Activated naive CD4-positive, alpha-beta T cell treated with anti-CD3 and anti-CD28 coated beads, Interleukin-2, amount 10 ng/mL, durations not matched to agents 7 days and 5 days (primary cell): ENCODE measurements around the gene ZNF277.

Source experiments
- CTCF ChIA-PET: fragments of 350-600 bp; sonication (Branson Sonifier 250); formaldehyde crosslinking; loops from one replicate; lab custom pipeline; 2021; ENCODE audit warnings: antibody characterized with exemption; lab: Charles Lee
- DNase-seq: peaks from one replicate; pipeline ENCODE4 v3.0.0-alpha.2; 2020
- H3K27ac Mint-ChIP-seq: one replicate; pipeline ENCODE4 v1.8.0; 2021; ENCODE audit warnings: mild to moderate bottlenecking, moderate library complexity, mixed read lengths
- H3K27me3 Mint-ChIP-seq: one replicate; pipeline ENCODE4 v1.8.0; 2021; ENCODE audit warnings: mild to moderate bottlenecking, mixed read lengths
- H3K36me3 Mint-ChIP-seq: one replicate; pipeline ENCODE4 v1.8.0; 2021; ENCODE audit warnings: mixed read lengths
- H3K4me1 Mint-ChIP-seq: one replicate; pipeline ENCODE4 v1.8.0; 2021; ENCODE audit warnings: mixed read lengths
- H3K4me3 Mint-ChIP-seq: one replicate; pipeline ENCODE4 v1.8.0; 2021; ENCODE audit warnings: mild to moderate bottlenecking, moderate library complexity, mixed read lengths
- H3K9me3 Mint-ChIP-seq: one replicate; pipeline ENCODE4 v1.8.0; 2021; ENCODE audit warnings: mixed read lengths

ZNF277 gene

DNA sequence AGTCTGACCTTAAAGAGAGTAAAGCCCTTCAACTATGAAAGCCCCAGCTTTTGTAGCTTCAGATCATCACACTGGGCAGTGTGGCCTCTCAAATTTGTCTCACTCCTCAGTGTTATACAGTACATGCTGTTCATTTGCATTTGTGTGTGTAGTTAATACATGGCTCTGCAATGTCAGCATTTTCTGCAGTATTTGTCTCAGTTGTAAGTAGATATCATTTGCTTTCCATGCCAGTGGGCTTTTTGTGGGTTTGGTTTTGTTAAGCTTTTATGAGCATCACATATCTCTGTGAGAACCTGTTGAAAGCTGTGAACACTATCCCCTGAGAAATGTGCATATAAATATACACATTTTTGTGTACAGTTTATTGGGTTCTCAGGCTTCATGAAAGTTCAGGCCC, 57.0 kb downstream of the ZNF277 start:
- Mint-ChIP-seq H3K36me3 (no peaks in the 10 kb centered on the region), H3K4me3 (no peak overlapping the region), H3K9me3 (no peaks in the 10 kb centered on the region), H3K27me3 (no peaks in the 10 kb centered on the region), H3K4me1 (peaks cover 7% of the 10 kb centered on the region), H3K27ac (no peak overlapping the region)
- DNase-seq, result no peak
- CTCF ChIA-PET, result no interaction called here

DNA sequence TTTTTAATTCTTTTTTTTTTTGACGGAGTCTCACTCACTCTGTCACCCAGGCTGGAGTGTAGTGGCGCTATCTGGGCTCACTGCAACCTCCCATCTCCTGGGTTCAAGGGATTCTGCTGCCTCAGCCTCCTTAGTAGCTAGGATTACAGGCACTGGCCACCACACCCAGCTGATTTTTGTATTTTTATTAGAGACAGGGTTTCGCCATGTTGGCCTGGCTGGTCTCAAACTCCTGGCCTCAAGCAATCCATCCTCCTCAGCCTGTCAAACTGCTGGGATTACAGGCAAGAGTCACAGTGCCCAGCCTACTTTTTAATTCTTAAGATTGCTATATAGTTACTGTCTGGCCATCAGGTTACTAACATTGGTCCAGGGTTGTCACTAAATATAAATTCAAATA, 59.6 kb downstream of the ZNF277 start:
- Mint-ChIP-seq H3K4me3 (no peak overlapping the region), H3K9me3 (no peaks in the 10 kb centered on the region), H3K36me3 (no peaks in the 10 kb centered on the region), H3K27me3 (no peaks in the 10 kb centered on the region), H3K27ac (no peak overlapping the region), H3K4me1 (peaks cover 7% of the 10 kb centered on the region)
- CTCF ChIA-PET, result interaction anchor here (0.6 kb wide), 1 partner anchor 51 kb away, joined by 3 read pairs; no protein-coding TSS in a partner anchor
- no peak for DNase-seq

- Mint-ChIP-seq H3K36me3 (no peaks in the 10 kb centered on the region), H3K27me3 (no peaks in the 10 kb centered on the region), H3K27ac (no peak overlapping the region), H3K9me3 (no peaks in the 10 kb centered on the region), H3K4me1 (peaks cover 7% of the 10 kb centered on the region), H3K4me3 (no peak overlapping the region)
- no peak for DNase-seq
- CTCF ChIA-PET, result no interaction called here
These were observed 60.2 kb downstream of the ZNF277 start for GRCh38 chr7:112266595-112267270.

GRCh38 chr7:112267944-112268691, 61.6 kb downstream of the ZNF277 start:
- DNase-seq, result no peak
- CTCF ChIA-PET, result no interaction called here
- no peak overlapping the region for H3K4me3 Mint-ChIP-seq
- H3K27ac Mint-ChIP-seq, result peak overlapping the region; percentile 24
- peaks cover 8% of the 10 kb centered on the region for H3K4me1 Mint-ChIP-seq
- no peaks in the 10 kb centered on the region for H3K27me3 Mint-ChIP-seq
- no peaks in the 10 kb centered on the region for H3K9me3 Mint-ChIP-seq
- no peaks in the 10 kb centered on the region for H3K36me3 Mint-ChIP-seq

GRCh38 chr7:112271162-112271561, 64.7 kb downstream of the ZNF277 start:
- CTCF ChIA-PET, result no interaction called here
- Mint-ChIP-seq H3K27ac (no peak overlapping the region), H3K36me3 (no peaks in the 10 kb centered on the region), H3K9me3 (no peaks in the 10 kb centered on the region), H3K27me3 (no peaks in the 10 kb centered on the region), H3K4me3 (no peak overlapping the region), H3K4me1 (peaks cover 9% of the 10 kb centered on the region)
- no peak for DNase-seq

- Mint-ChIP-seq H3K27ac (peak overlapping the region; percentile 16), H3K27me3 (no peaks in the 10 kb centered on the region), H3K4me3 (no peak overlapping the region), H3K4me1 (peaks cover 5% of the 10 kb centered on the region), H3K9me3 (no peaks in the 10 kb centered on the region), H3K36me3 (no peaks in the 10 kb centered on the region)
- CTCF ChIA-PET, result no interaction called here
- no peak for DNase-seq
These were observed 66.5 kb downstream of the ZNF277 start for GRCh38 chr7:112272921-112273561.

- Mint-ChIP-seq H3K9me3 (no peaks in the 10 kb centered on the region), H3K27ac (no peak overlapping the region), H3K4me1 (no peaks in the 10 kb centered on the region), H3K4me3 (no peak overlapping the region), H3K27me3 (no peaks in the 10 kb centered on the region), H3K36me3 (no peaks in the 10 kb centered on the region)
- no peak for DNase-seq
- CTCF ChIA-PET, result no interaction called here
These were observed 72.5 kb downstream of the ZNF277 start for GRCh38 chr7:112279042-112279441.

GRCh38 chr7:112280267-112280666, 73.8 kb downstream of the ZNF277 start:
- no peak overlapping the region for H3K4me3 Mint-ChIP-seq
- no peaks in the 10 kb centered on the region for H3K9me3 Mint-ChIP-seq
- no peaks in the 10 kb centered on the region for H3K27me3 Mint-ChIP-seq
- H3K27ac Mint-ChIP-seq, result no peak overlapping the region
- no peaks in the 10 kb centered on the region for H3K4me1 Mint-ChIP-seq
- no peak for DNase-seq
- CTCF ChIA-PET, result no interaction called here
- no peaks in the 10 kb centered on the region for H3K36me3 Mint-ChIP-seq

DNA sequence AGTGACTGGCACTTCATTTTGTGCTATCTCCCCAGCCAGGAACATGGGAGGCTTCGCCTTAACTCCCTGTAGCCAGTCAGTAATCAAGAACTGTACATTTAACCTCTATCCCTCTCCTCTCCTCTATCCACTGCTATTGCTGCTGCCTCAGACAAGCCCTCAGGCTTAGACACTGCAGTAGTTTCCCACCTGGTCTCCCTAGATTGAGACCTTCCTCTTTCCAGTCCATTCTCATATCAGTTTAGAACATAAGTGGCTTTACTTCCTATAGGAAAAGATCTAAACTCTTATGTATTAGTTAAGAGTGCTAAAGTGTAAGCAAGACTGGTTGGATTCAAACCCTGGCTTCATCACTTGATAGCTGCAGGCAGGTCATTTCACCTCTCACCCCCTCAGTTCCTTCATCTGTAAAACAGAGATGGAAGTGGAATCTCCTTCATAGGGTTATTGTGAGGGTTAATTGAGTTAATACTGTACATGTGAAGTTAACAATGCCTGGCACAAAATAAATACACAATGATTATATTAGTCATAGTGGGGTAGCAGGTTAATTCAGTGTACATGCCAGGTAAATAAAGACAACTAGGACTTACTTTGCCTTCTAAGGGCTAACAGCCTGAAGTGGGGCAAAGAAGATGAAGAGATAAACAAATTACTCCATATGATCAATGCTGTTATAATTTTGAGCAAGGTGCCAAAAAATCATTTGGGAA, 76.1 kb downstream of the ZNF277 start:
- H3K4me3 Mint-ChIP-seq, result no peak overlapping the region
- CTCF ChIA-PET, result no interaction called here
- DNase-seq, result no peak
- no peaks in the 10 kb centered on the region for H3K27me3 Mint-ChIP-seq
- no peaks in the 10 kb centered on the region for H3K9me3 Mint-ChIP-seq
- no peaks in the 10 kb centered on the region for H3K36me3 Mint-ChIP-seq
- H3K27ac Mint-ChIP-seq, result no peak overlapping the region
- H3K4me1 Mint-ChIP-seq, result peaks cover 9% of the 10 kb centered on the region

DNA sequence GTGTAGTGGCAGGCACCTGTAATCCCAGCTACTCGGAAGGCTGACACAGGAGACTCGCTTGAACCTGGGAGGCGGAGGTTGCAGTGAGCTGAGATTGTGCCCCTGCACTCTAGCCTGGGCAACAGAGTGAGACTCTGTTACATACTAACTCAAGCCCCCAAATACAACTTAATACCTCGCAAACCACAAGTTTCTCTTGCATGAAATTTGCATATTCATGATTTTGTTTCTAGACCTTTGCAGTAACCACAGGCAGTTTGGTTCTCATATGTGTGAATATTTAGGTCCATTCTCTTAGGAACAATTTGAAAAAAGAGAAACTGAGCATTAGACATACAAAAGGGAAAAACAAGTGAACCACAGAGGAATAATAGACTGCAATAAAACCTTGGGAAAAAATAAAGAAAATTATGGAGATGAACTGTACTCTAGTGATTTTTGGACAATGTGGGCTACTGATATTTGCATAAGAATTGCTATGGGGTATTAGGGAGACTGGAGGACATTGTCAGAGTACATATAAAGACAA, 77.0 kb downstream of the ZNF277 start:
- no peak for DNase-seq
- peaks cover 9% of the 10 kb centered on the region for H3K4me1 Mint-ChIP-seq
- H3K27me3 Mint-ChIP-seq, result no peaks in the 10 kb centered on the region
- no peak overlapping the region for H3K4me3 Mint-ChIP-seq
- CTCF ChIA-PET, result no interaction called here
- no peak overlapping the region for H3K27ac Mint-ChIP-seq
- H3K9me3 Mint-ChIP-seq, result no peaks in the 10 kb centered on the region
- peaks cover 4% of the 10 kb centered on the region for H3K36me3 Mint-ChIP-seq

DNA sequence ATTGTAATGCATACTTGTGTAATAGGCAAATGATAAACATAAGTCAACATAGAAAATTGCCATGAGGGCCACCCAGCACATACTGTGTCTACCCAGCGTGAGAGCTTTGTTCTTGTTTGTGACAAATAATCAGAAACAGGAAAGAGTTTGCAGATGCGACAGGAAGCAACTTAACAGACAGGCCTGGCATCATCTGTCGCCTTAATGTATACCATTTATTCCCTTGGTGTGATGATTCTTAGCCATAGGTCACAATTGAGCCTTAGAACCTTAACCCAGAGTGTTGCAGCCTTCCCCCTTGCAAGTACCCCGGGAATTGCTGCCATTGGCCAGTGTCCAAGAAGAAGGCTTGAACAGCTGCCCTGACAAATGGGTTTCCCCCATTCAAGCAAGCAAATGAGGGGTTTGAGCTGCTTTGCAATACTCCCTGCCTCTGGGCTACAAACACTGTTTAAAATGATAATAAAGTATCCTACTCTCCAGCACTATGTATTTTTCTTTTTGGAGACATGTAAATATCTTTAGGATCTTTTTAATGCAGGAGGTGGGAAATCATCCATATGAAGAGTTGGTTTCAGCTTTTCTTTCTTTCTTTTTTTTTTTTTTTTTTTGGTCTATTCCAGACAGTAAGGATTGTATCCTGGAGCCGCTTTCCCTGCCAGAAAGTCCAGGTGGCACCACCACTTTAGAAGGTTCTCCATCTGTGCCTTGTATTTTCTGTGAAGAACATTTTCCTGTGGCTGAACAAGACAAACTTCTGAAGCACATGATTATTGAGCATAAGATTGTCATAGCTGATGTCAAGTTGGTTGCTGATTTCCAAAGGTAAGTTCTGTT, 80.0 kb downstream of the ZNF277 start:
- H3K36me3 Mint-ChIP-seq, result peaks cover 5% of the 10 kb centered on the region
- H3K9me3 Mint-ChIP-seq, result no peaks in the 10 kb centered on the region
- H3K27ac Mint-ChIP-seq, result no peak overlapping the region
- CTCF ChIA-PET, result no interaction called here
- H3K27me3 Mint-ChIP-seq, result no peaks in the 10 kb centered on the region
- H3K4me1 Mint-ChIP-seq, result peaks cover 9% of the 10 kb centered on the region
- no peak for DNase-seq
- H3K4me3 Mint-ChIP-seq, result no peak overlapping the region

- CTCF ChIA-PET, result interaction anchor here (0.7 kb wide), 1 partner anchor 29 kb away, joined by 4 read pairs; no protein-coding TSS in a partner anchor
- Mint-ChIP-seq H3K27ac (no peak overlapping the region), H3K9me3 (no peaks in the 10 kb centered on the region), H3K4me3 (no peak overlapping the region), H3K36me3 (peaks cover 11% of the 10 kb centered on the region), H3K4me1 (peaks cover 9% of the 10 kb centered on the region), H3K27me3 (no peaks in the 10 kb centered on the region)
- DNase-seq, result no peak
These were observed 81.8 kb downstream of the ZNF277 start for GRCh38 chr7:112288301-112288700.

- CTCF ChIA-PET, result no interaction called here
- Mint-ChIP-seq H3K4me1 (peaks cover 9% of the 10 kb centered on the region), H3K4me3 (no peak overlapping the region), H3K27me3 (no peaks in the 10 kb centered on the region), H3K27ac (no peak overlapping the region), H3K9me3 (no peaks in the 10 kb centered on the region), H3K36me3 (peaks cover 11% of the 10 kb centered on the region)
- DNase-seq, result no peak
These were observed 83.6 kb downstream of the ZNF277 start for GRCh38 chr7:112290065-112290464.
